HepG2 (cell line): ENCODE measurements around the gene EXOC1. TPM values are rescaled to one million over a fixed set of nuclear protein-coding genes. Genes with fewer than 3 reads are reported as not detected.

ENCODE experiments used
- ATAC-seq: fragments of 200-7000 bp; cut with Tn5 transposase; 3 replicates; pipeline ENCODE4 v1.9.1; 2020; ENCODE audit warnings: mild to moderate bottlenecking, moderate library complexity
- BruUV-seq: library from RNA; stranded (reverse); fragments of 400-500 nt; replicated peaks from 2 replicates; lab custom pipeline; 2021; lab: Mats Ljungman, UMichigan
- CTCF ChIA-PET: fragments of 300-600 bp; formaldehyde crosslinking; extraction: SDS; loops from one replicate; lab custom pipeline; 2021; ENCODE audit warnings: low total read pairs, inconsistent platforms, low intra/inter-chr PET ratio; lab: Yijun Ruan, JAX
- POLR2A ChIA-PET: fragments of 350-600 bp; sonication (Branson Sonifier 250); formaldehyde crosslinking; loops from one replicate; lab custom pipeline; 2020; ENCODE audit warnings: antibody characterized with exemption, inconsistent platforms; lab: Yijun Ruan, JAX
- DNase-seq: peaks from one replicate; pipeline ENCODE4 v3.0.0-alpha.2; 2015; ENCODE audit warnings: low spot score
- FAIRE-seq: peaks from 3 replicates; lab custom pipeline; 2011; peaks lifted over from hg19 to GRCh38; lab: Jason Lieb, UNC
- H2AFZ ChIP-seq: one replicate; pipeline ENCODE4 v1.6.1; 2011; ENCODE audit warnings: low read length, inconsistent platforms
- H3K27ac ChIP-seq: fragments of 300-600 bp; 3 replicates; pipeline ENCODE4 v1.8.0; 2011; ENCODE audit warnings: mixed run types, mild to moderate bottlenecking, mixed read lengths, low read length, inconsistent platforms; ENCODE audit not compliant: insufficient read depth; ENCODE audit errors: extremely low read length
- H3K27me3 ChIP-seq, 2 experiments: fragments of 200-600 bp in 1 of 2; 2 replicates in 1 of 2; 3 replicates in 1 of 2; pipeline versions ENCODE4 v1.6.0 to v1.8.0; 2011; ENCODE audit warnings: low read length in 2 of 2, mild to moderate bottlenecking in 2 of 2, moderate library complexity in 2 of 2, inconsistent platforms in 1 of 2; ENCODE audit not compliant: insufficient read depth in 2 of 2, control insufficient read depth in 1 of 2
- H3K36me3 ChIP-seq, 2 experiments: fragments of 200-600 bp in 1 of 2; replicated peaks in 1 of 2; 2 replicates in 1 of 2; 3 replicates in 1 of 2; pipeline versions ENCODE4 v1.5.1 to v1.8.0; 2011; ENCODE audit warnings: low read length in 2 of 2, inconsistent platforms in 1 of 2; ENCODE audit not compliant: insufficient read depth in 2 of 2, control insufficient read depth in 1 of 2
- H3K4me1 ChIP-seq: 2 replicates; pipeline ENCODE4 v1.5.1; 2012; ENCODE audit warnings: low read length, inconsistent platforms; ENCODE audit not compliant: insufficient read depth
- H3K4me2 ChIP-seq: 2 replicates; pipeline ENCODE4 v1.6.0; 2011; ENCODE audit warnings: low read depth, low read length, inconsistent platforms
- H3K4me3 ChIP-seq, 3 experiments: fragments of 200-600 bp in 1 of 3; sonication (generic), shearing (Covaris generic) in 1 of 3; replicated peaks in 1 of 3; 2 replicates each; pipeline ENCODE4 v1.5.1; 2011 to 2016; ENCODE audit warnings: low read length in 3 of 3, inconsistent platforms in 2 of 3, low read depth in 2 of 3, mild to moderate bottlenecking in 2 of 3, control low read depth in 1 of 3, mixed read lengths in 1 of 3; ENCODE audit not compliant: insufficient read depth in 1 of 3
- H3K79me2 ChIP-seq: one replicate; pipeline ENCODE4 v1.6.1; 2011; ENCODE audit warnings: low read length, inconsistent platforms; ENCODE audit not compliant: insufficient read depth
- H3K9ac ChIP-seq: 2 replicates; pipeline ENCODE4 v1.6.0; 2011; ENCODE audit warnings: mild to moderate bottlenecking, low read depth, low read length, inconsistent platforms; ENCODE audit not compliant: insufficient read depth
- H3K9me3 ChIP-seq: 2 replicates; pipeline ENCODE4 v1.5.1; 2012; ENCODE audit warnings: mild to moderate bottlenecking, low read length
- H4K20me1 ChIP-seq: 2 replicates; pipeline ENCODE4 v1.6.0; 2011; ENCODE audit warnings: inconsistent platforms, mild to moderate bottlenecking, low read length, moderate library complexity; ENCODE audit not compliant: insufficient read depth
- AGO2 ChIP-seq: fragments of 200-400 bp; formaldehyde crosslinking; optimal IDR thresholded peaks from 2 replicates; pipeline ENCODE3; 2017; ENCODE audit warnings: mild to moderate bottlenecking, low read depth, low read length, moderate library complexity
- BRD4 ChIP-seq: sonication (generic); formaldehyde crosslinking; IDR thresholded peaks from 2 replicates; pipeline ENCODE4 v1.4.0; 2020; ENCODE audit warnings: missing genetic modification reagents
- CCAR2 ChIP-seq: fragments of 200-400 bp; formaldehyde crosslinking; optimal IDR thresholded peaks from 2 replicates; pipeline ENCODE3; 2018; ENCODE audit warnings: low read depth, mild to moderate bottlenecking, low read length, moderate library complexity
- ELF4 ChIP-seq: sonication (generic); formaldehyde crosslinking; IDR thresholded peaks from 2 replicates; pipeline ENCODE4 v1.5.0; 2020; ENCODE audit warnings: missing genetic modification reagents, mild to moderate bottlenecking, moderate library complexity, borderline replicate concordance
- NAIF1 ChIP-seq: sonication (generic); formaldehyde crosslinking; IDR thresholded peaks from 2 replicates; pipeline ENCODE4 v1.5.0; 2020; ENCODE audit warnings: mild to moderate bottlenecking, missing genetic modification reagents, borderline replicate concordance
- RFXAP ChIP-seq: sonication (generic); formaldehyde crosslinking; IDR thresholded peaks from 2 replicates; pipeline ENCODE4 v1.4.0; 2020; ENCODE audit warnings: missing genetic modification reagents, borderline replicate concordance
- SATB2 ChIP-seq: sonication (generic); formaldehyde crosslinking; IDR thresholded peaks from 2 replicates; pipeline ENCODE4 v1.5.0; 2020; ENCODE audit warnings: missing genetic modification reagents
- ZFY ChIP-seq: sonication (generic); formaldehyde crosslinking; IDR thresholded peaks from 2 replicates; pipeline ENCODE4 v1.4.0; 2020; ENCODE audit warnings: missing genetic modification reagents
- ZNF781 ChIP-seq: sonication (generic); formaldehyde crosslinking; IDR thresholded peaks from 2 replicates; pipeline ENCODE4 v1.5.1; 2020; ENCODE audit warnings: borderline replicate concordance, mild to moderate bottlenecking, missing genetic modification reagents; ENCODE audit errors: not compliant biosample characterization
- WGBS: methylation state at CpG from one replicate; pipeline ENCODE4 v1.1.6; 2017; ENCODE audit warnings: low lambda C conversion rate; 5-methylcytosine and 5-hydroxymethylcytosine counted together
- in situ Hi-C: cut with HindIII; loops from 2 replicates; pipeline ENCODE4 v1.10.0; 2017; ENCODE audit warnings: low pct_unique_long_range_greater_than_20kb; ENCODE audit not compliant: extremely low pct_ligation_motif_present
- intact Hi-C: fragments of 100-400 bp; cut with micrococcal nuclease; formaldehyde crosslinking; loops from one replicate; pipeline ENCODE4 v1.10.0; 2022; ENCODE audit not compliant: unreplicated experiment
- polyA plus RNA-seq, 8 experiments: library from polyadenylated mRNA; depleted of rRNA in 3 of 8; stranded (reverse) in 7 of 8; unstranded in 1 of 8; fragments of >200 nt; fragmentation: Illumina TruSeq in 4 of 8; extraction: Trizol in 4 of 8; gene quantifications; 2 replicates each; pipeline versions ENCODE4 v1.2.1 to v1.2.3, GENCODE V29; 2011 to 2016; ENCODE audit warnings: low read depth in 4 of 8, missing spikeins in 1 of 8, mixed read lengths in 1 of 8; ENCODE audit not compliant: insufficient read depth in 1 of 8
- total RNA-seq, 5 experiments: library from RNA; depleted of rRNA; stranded (reverse); fragments of >200 nt; fragmentation: Illumina TruSeq; extraction: Trizol; gene quantifications; 2 replicates each; pipeline ENCODE4 v1.2.3, GENCODE V29; 2016; ENCODE audit warnings: low read depth in 1 of 5
- TF ChIP-seq, protein P1 (sequence below): sonication (generic); formaldehyde crosslinking; IDR thresholded peaks from 2 replicates; pipeline ENCODE4 v1.4.0; 2020; ENCODE audit warnings: missing genetic modification reagents, low read depth, mild to moderate bottlenecking, borderline replicate concordance

The EXOC1 gene
- total and polyA plus RNA-seq, 2 of the 13 experiments (the other 11 are each of a cell fraction or from before 2014, with no cell fraction given), result 9.1 to 18.4 TPM

DNA sequence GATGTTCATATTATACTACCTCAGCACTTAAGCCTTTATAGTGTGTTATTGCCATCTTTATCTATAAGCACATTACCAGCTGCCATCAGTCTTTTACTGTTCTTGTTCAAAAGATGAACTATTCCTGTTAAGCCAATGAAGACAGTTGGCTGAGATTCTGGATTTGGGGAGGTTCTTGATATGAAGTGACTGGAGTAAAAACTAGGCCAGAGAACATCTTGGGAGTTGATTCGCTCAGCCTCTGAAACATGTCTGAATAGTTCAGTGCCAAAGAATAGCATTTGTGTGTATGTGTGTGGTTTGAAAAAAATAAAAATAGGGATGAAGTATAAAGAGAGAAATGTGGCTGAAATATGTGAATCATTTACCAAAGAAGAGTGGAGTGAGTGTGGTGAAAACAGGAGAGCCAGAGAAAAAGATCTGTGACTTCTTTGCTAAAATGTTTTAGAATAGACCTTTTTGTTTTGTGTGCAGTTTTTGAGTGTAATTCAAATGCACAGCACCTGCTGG, 15.2 kb downstream of the EXOC1 start:
- H4K20me1 ChIP-seq, result no peaks in the 10 kb centered on the region
- H3K27me3 ChIP-seq, result no peaks in the 10 kb centered on the region
- DNase-seq (no peak), ATAC-seq (no peak), FAIRE-seq (no peak)
- H2AFZ ChIP-seq, result no peak overlapping the region
- H3K4me3 ChIP-seq, result no peak overlapping the region
- intact Hi-C loops, result loop anchor here (10.0 kb wide), 1 partner anchor 684 kb away; no protein-coding TSS in a partner anchor
- BruUV-seq, result no TSS peak
- no peaks in the 10 kb centered on the region for H3K9me3 ChIP-seq
- peaks cover 5 to 43% of the 10 kb centered on the region in 2 experiments; a peak in 4 of 5 replicates for H3K36me3 ChIP-seq
- WGBS, result 95% methylated on average over 1 of the region's 1 CpG
- H3K4me2 ChIP-seq, result no peak overlapping the region
- CTCF ChIA-PET, result no interaction called here
- in situ Hi-C loops, result loop anchor here (25.0 kb wide), 1 partner anchor 481 kb away; the partner anchor contains the start of gene TMEM165
- H3K4me1 ChIP-seq, result peaks cover 6% of the 10 kb centered on the region; the same call in 1 of the 2 replicates
- no peak overlapping the region for H3K9ac ChIP-seq
- H3K79me2 ChIP-seq, result no peaks in the 10 kb centered on the region
- POLR2A ChIA-PET, result no interaction called here
- TF ChIP-seq, protein P1, sequence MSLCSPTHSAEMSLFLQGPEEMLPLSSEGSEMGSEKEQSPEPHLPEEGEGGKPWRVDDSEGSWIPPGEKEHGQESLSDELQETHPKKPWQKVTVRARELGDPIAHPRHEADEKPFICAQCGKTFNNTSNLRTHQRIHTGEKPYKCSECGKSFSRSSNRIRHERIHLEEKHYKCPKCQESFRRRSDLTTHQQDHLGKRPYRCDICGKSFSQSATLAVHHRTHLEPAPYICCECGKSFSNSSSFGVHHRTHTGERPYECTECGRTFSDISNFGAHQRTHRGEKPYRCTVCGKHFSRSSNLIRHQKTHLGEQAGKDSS (CRISPR knock-in tag), result no peak
- TF ChIP-seq ZNF781, result no peak
- no peak for TF ChIP-seq AGO2
- no peak for TF ChIP-seq NAIF1 (CRISPR knock-in tag)
- TF ChIP-seq SATB2 (CRISPR knock-in tag), result no peak
- TF ChIP-seq BRD4 (CRISPR knock-in tag), result no peak
- no peak for TF ChIP-seq ELF4 (CRISPR knock-in tag)
- no peak for TF ChIP-seq ZFY (CRISPR knock-in tag)
- no peak for TF ChIP-seq RFXAP (CRISPR knock-in tag)
- TF ChIP-seq CCAR2, result no peak
- H3K27ac ChIP-seq, result no peak overlapping the region
